ENCODE results near the gene LRRC14B.

DNA sequence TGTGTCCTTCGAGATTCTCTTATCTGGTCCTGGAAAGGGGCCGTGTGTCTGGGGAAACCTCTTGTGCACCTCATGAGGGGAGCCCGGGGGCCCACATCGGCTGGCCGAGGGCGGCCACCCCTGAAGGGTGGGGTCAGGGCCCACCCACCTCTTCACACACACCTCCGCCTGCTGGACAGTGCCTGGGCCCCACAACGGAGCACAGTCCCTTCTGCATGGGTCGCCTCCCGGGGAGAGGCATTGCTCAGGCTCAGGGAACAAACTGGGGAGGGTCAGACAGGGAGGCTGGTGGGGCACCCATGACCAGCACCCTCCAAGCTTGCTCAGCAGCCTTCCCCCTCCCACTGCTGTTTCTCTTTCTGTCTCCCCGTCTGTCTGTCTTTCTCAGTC is 1.3 kb upstream of the LRRC14B start:
- TF ChIP-seq, protein P1, sequence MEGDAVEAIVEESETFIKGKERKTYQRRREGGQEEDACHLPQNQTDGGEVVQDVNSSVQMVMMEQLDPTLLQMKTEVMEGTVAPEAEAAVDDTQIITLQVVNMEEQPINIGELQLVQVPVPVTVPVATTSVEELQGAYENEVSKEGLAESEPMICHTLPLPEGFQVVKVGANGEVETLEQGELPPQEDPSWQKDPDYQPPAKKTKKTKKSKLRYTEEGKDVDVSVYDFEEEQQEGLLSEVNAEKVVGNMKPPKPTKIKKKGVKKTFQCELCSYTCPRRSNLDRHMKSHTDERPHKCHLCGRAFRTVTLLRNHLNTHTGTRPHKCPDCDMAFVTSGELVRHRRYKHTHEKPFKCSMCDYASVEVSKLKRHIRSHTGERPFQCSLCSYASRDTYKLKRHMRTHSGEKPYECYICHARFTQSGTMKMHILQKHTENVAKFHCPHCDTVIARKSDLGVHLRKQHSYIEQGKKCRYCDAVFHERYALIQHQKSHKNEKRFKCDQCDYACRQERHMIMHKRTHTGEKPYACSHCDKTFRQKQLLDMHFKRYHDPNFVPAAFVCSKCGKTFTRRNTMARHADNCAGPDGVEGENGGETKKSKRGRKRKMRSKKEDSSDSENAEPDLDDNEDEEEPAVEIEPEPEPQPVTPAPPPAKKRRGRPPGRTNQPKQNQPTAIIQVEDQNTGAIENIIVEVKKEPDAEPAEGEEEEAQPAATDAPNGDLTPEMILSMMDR (IDR thresholded peaks at IDR 0.05) = no peak
- no peak for TF ChIP-seq POLR2AphosphoS5 (IDR thresholded peaks at IDR 0.05)
- TF ChIP-seq POLR2A (IDR thresholded peaks at IDR 0.05) = no peak

All from sigmoid colon (tissue), 4 donors.